ENCODE results near the gene SAMD13.

DNA sequence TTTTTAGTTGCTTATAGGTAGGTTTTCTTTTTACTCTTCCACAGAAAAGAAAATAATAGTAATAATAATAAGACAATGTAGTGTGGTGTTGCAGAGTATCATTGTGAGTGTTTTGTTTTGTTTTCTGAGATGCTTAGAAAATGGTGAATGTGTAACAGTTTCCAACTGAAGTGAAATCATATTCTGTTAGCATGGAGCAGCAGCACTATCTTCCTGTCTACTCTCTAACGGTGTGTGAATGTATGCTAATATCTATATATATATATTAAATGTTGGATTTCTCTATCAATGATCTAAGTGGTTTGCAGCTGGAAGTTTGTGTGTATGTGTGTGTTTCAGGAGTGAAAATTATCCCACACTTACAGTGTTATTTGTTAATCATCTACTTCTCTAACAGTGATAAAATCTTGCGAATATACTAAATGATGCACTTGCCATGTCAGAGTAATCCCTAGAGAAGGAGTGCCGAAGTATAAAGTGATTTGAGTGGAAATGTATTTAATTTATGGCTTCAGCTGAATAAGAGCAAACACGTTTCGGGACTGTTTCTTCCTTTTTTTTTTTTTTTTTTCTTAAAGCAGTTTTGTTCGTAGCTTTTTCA is 377 bp downstream of the SAMD13 start:
- no peak for TF ChIP-seq POLR2A (IDR thresholded peaks at IDR 0.05)
- TF ChIP-seq, protein P1, sequence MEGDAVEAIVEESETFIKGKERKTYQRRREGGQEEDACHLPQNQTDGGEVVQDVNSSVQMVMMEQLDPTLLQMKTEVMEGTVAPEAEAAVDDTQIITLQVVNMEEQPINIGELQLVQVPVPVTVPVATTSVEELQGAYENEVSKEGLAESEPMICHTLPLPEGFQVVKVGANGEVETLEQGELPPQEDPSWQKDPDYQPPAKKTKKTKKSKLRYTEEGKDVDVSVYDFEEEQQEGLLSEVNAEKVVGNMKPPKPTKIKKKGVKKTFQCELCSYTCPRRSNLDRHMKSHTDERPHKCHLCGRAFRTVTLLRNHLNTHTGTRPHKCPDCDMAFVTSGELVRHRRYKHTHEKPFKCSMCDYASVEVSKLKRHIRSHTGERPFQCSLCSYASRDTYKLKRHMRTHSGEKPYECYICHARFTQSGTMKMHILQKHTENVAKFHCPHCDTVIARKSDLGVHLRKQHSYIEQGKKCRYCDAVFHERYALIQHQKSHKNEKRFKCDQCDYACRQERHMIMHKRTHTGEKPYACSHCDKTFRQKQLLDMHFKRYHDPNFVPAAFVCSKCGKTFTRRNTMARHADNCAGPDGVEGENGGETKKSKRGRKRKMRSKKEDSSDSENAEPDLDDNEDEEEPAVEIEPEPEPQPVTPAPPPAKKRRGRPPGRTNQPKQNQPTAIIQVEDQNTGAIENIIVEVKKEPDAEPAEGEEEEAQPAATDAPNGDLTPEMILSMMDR (IDR thresholded peaks at IDR 0.05), result no peak
